ENCODE data around the gene USP49. TPM values are rescaled to one million over a fixed set of nuclear protein-coding genes. Genes with fewer than 3 reads are reported as not detected.
"Not testable (repeated sequence)": the region's sequence is repeated elsewhere in the genome, so short reads cannot be mapped to it uniquely, and the experiment has no call there.

USP49 gene
- total RNA-seq, 1 donor from 2014 or later, result 6.4 TPM

- intact Hi-C loops (cut with micrococcal nuclease), result not testable (repeated sequence)
Observed at GRCh38 chr6:41766043-41766664, 129.0 kb downstream of the USP49 start.

GRCh38 chr6:41763470-41763869, 131.7 kb downstream of the USP49 start:
- intact Hi-C loops (cut with micrococcal nuclease), result no loop called here

- intact Hi-C loops (cut with micrococcal nuclease), result no loop called here
Observed at GRCh38 chr6:41759905-41760579, 135.1 kb downstream of the USP49 start.

GRCh38 chr6:41759106-41759904, 135.9 kb downstream of the USP49 start:
- intact Hi-C loops (cut with micrococcal nuclease), result no loop called here

- intact Hi-C loops (cut with micrococcal nuclease), result no loop called here
Observed at GRCh38 chr6:41758641-41759035, 136.5 kb downstream of the USP49 start.

GRCh38 chr6:41757931-41758640, 137.1 kb downstream of the USP49 start:
- intact Hi-C loops (cut with micrococcal nuclease), result no loop called here

GRCh38 chr6:41757271-41757670, 137.9 kb downstream of the USP49 start:
- intact Hi-C loops (cut with micrococcal nuclease), result no loop called here

- intact Hi-C loops (cut with micrococcal nuclease), result no loop called here
Observed at GRCh38 chr6:41756354-41756753, 138.8 kb downstream of the USP49 start.

GRCh38 chr6:41755895-41756294, 139.3 kb downstream of the USP49 start:
- intact Hi-C loops (cut with micrococcal nuclease), result no loop called here

GRCh38 chr6:41750374-41750773, 144.8 kb downstream of the USP49 start:
- intact Hi-C loops (cut with micrococcal nuclease), result no loop called here

- intact Hi-C loops (cut with micrococcal nuclease), result no loop called here
Observed at GRCh38 chr6:41748542-41748941, 146.6 kb downstream of the USP49 start.

- intact Hi-C loops (cut with micrococcal nuclease), result no loop called here
Observed at GRCh38 chr6:41748102-41748477, 147.1 kb downstream of the USP49 start.

GRCh38 chr6:41747256-41748101, 147.7 kb downstream of the USP49 start, which contains the start of gene PGC:
PGC (minus strand) TSS chr6:41747397; CDS start chr6:41747334, 63 bp downstream.
- intact Hi-C loops (cut with micrococcal nuclease), result no loop called here

- intact Hi-C loops (cut with micrococcal nuclease), result no loop called here
Observed at GRCh38 chr6:41746107-41746506, 149.1 kb downstream of the USP49 start.

GRCh38 chr6:41744236-41744787, 150.9 kb downstream of the USP49 start:
- intact Hi-C loops (cut with micrococcal nuclease), result no loop called here

- intact Hi-C loops (cut with micrococcal nuclease), result no loop called here
Observed at GRCh38 chr6:41743406-41744235, 151.6 kb downstream of the USP49 start.

- intact Hi-C loops (cut with micrococcal nuclease), result no loop called here
Observed at GRCh38 chr6:41741625-41742490, 153.3 kb downstream of the USP49 start.

GRCh38 chr6:41740366-41741162, 154.6 kb downstream of the USP49 start:
- intact Hi-C loops (cut with micrococcal nuclease), result no loop called here
